H1 (cell line): Measurements from ENCODE around the gene VEPH1. TPM values are rescaled to one million over a fixed set of nuclear protein-coding genes. Genes with fewer than 3 reads are reported as not detected.

Experiments used
- CTCF ChIA-PET: fragments of 300-600 bp; sonication (Branson Sonifier 250); formaldehyde crosslinking; loops from one replicate; lab custom pipeline; 2021; ENCODE audit not compliant: partially characterized antibody; lab: Charles Lee
- POLR2A ChIA-PET: fragments of 300-600 bp; sonication (Branson Sonifier 250); formaldehyde crosslinking; loops from one replicate; lab custom pipeline; 2021; ENCODE audit warnings: inconsistent platforms; ENCODE audit not compliant: partially characterized antibody; lab: Charles Lee
- DNase-seq, 2 experiments: peaks; one replicate each; pipeline versions ENCODE4 v3.0.0 to v3.0.0-alpha.2; 2010 to 2022; ENCODE audit warnings: low spot score in 2 of 2, low read depth in 1 of 2, mixed read lengths in 1 of 2
- FAIRE-seq: peaks from 2 replicates; lab custom pipeline; 2011; peaks lifted over from hg19 to GRCh38; lab: Jason Lieb, UNC
- H2AFZ ChIP-seq: 2 replicates; pipeline ENCODE4 v1.8.1; 2012; ENCODE audit warnings: low read length, inconsistent platforms
- H2AK5ac ChIP-seq: 2 replicates; pipeline ENCODE4 v1.6.1; 2013; ENCODE audit warnings: low read depth, low read length
- H2BK120ac ChIP-seq: replicated peaks from 2 replicates; pipeline ENCODE3; 2013; ENCODE audit warnings: low read depth, low read length, inconsistent platforms
- H2BK12ac ChIP-seq: 2 replicates; pipeline ENCODE4 v1.6.1; 2013; ENCODE audit warnings: low read depth, low read length
- H2BK15ac ChIP-seq: 2 replicates; pipeline ENCODE4 v1.6.1; 2013; ENCODE audit warnings: low read length
- H2BK20ac ChIP-seq: 2 replicates; pipeline ENCODE4 v1.6.1; 2013; ENCODE audit warnings: low read length
- H2BK5ac ChIP-seq: 2 replicates; pipeline ENCODE4 v1.6.1; 2013; ENCODE audit warnings: low read depth, low read length
- H3K14ac ChIP-seq: 2 replicates; pipeline ENCODE4 v1.6.1; 2013; ENCODE audit warnings: inconsistent platforms; ENCODE audit not compliant: insufficient read length
- H3K18ac ChIP-seq: 2 replicates; pipeline ENCODE4 v1.6.1; 2013; ENCODE audit warnings: low read length; ENCODE audit errors: extremely low read depth
- H3K23ac ChIP-seq: 2 replicates; pipeline ENCODE4 v1.6.1; 2013; ENCODE audit warnings: inconsistent platforms; ENCODE audit not compliant: insufficient read length
- H3K23me2 ChIP-seq: 2 replicates; pipeline ENCODE4 v1.6.1; 2013; ENCODE audit warnings: low read depth, low read length
- H3K27ac ChIP-seq: 2 replicates; pipeline ENCODE4 v1.6.1; 2011; ENCODE audit warnings: low read depth, low read length, inconsistent platforms
- H3K27me3 ChIP-seq, 4 experiments: replicated peaks in 1 of 4; 1 replicate in 1 of 4; 2 replicates in 3 of 4; pipeline versions ENCODE4 v1.6.1 to v1.8.1; 2011 to 2013; ENCODE audit warnings: low read length in 3 of 4, mild to moderate bottlenecking in 3 of 4, inconsistent platforms in 2 of 4, mixed read lengths in 2 of 4, moderate library complexity in 1 of 4; ENCODE audit not compliant: control insufficient read depth in 3 of 4, insufficient read depth in 3 of 4; ENCODE audit errors: extremely low read depth in 1 of 4
- H3K36me3 ChIP-seq, 4 experiments: 2 replicates each; pipeline versions ENCODE4 v1.6.1 to v1.8.1; 2011 to 2013; ENCODE audit warnings: mild to moderate bottlenecking in 4 of 4, low read length in 3 of 4, moderate library complexity in 2 of 4, control low read depth in 1 of 4, inconsistent platforms in 1 of 4; ENCODE audit not compliant: insufficient read depth in 4 of 4, control insufficient read depth in 2 of 4
- H3K4ac ChIP-seq: replicated peaks from 2 replicates; pipeline ENCODE3; 2013; ENCODE audit warnings: low read length, low read depth, mixed read lengths, inconsistent platforms; ENCODE audit not compliant: insufficient read length
- H3K4me1 ChIP-seq, 4 experiments: replicated peaks in 1 of 4; 1 replicate in 1 of 4; 2 replicates in 3 of 4; pipeline versions ENCODE4 v1.6.1 to v1.8.1; 2011 to 2013; ENCODE audit warnings: low read length in 3 of 4, inconsistent platforms in 2 of 4, mixed read lengths in 1 of 4; ENCODE audit not compliant: insufficient read depth in 4 of 4, control insufficient read depth in 3 of 4
- H3K4me2 ChIP-seq, 2 experiments: 2 replicates each; pipeline versions ENCODE4 v1.6.1 to v1.8.1; 2011 to 2013; ENCODE audit warnings: low read depth in 2 of 2, low read length in 2 of 2, control low read depth in 1 of 2, inconsistent platforms in 1 of 2, mild to moderate bottlenecking in 1 of 2; ENCODE audit not compliant: insufficient read depth in 1 of 2
- H3K4me3 ChIP-seq, 4 experiments: fragments of 200-600, 300-600 bp in 1 of 4; sonication (generic), shearing (Covaris generic), sonication (Bioruptor Twin) in 1 of 4; 2 replicates each; pipeline versions ENCODE4 v1.5.1 to v1.8.1; 2011 to 2016; ENCODE audit warnings: low read length in 4 of 4, low read depth in 3 of 4, control low read depth in 2 of 4, inconsistent platforms in 2 of 4, mild to moderate bottlenecking in 2 of 4, mixed read lengths in 1 of 4, moderate library complexity in 1 of 4; ENCODE audit not compliant: insufficient read depth in 2 of 4; ENCODE audit errors: extremely low read depth in 1 of 4
- H3K56ac ChIP-seq: replicated peaks from 2 replicates; pipeline ENCODE3; 2013; ENCODE audit warnings: low read depth, mild to moderate bottlenecking, mixed read lengths, low read length, inconsistent platforms; ENCODE audit not compliant: insufficient read length
- H3K79me1 ChIP-seq: 2 replicates; pipeline ENCODE4 v1.6.1; 2013; ENCODE audit warnings: low read depth, low read length, control low read depth
- H3K79me2 ChIP-seq, 2 experiments: 2 replicates each; pipeline versions ENCODE4 v1.6.1 to v1.8.1; 2012 to 2013; ENCODE audit warnings: low read length in 2 of 2, mild to moderate bottlenecking in 2 of 2, inconsistent platforms in 1 of 2; ENCODE audit not compliant: insufficient read depth in 2 of 2, control insufficient read depth in 1 of 2
- H3K9ac ChIP-seq, 4 experiments: replicated peaks in 1 of 4; 1 replicate in 1 of 4; 2 replicates in 3 of 4; pipeline versions ENCODE4 v1.6.1 to v1.8.1; 2011 to 2013; ENCODE audit warnings: low read depth in 3 of 4, low read length in 3 of 4, control low read depth in 2 of 4, mild to moderate bottlenecking in 2 of 4, moderate library complexity in 2 of 4, inconsistent platforms in 1 of 4; ENCODE audit errors: extremely low read depth in 1 of 4
- H3K9me3 ChIP-seq, 2 experiments: 2 replicates each; pipeline versions ENCODE4 v1.6.1 to v1.8.1; 2012 to 2013; ENCODE audit warnings: mild to moderate bottlenecking in 2 of 2, moderate library complexity in 2 of 2, control low read depth in 1 of 2, inconsistent platforms in 1 of 2, low read depth in 1 of 2, low read length in 1 of 2, mixed read lengths in 1 of 2; ENCODE audit not compliant: insufficient read depth in 2 of 2
- H4K20me1 ChIP-seq, 2 experiments: replicated peaks in 1 of 2; 2 replicates each; pipeline versions ENCODE3 to v1.8.1; 2011 to 2013; ENCODE audit warnings: inconsistent platforms in 2 of 2, low read length in 2 of 2, mild to moderate bottlenecking in 1 of 2; ENCODE audit not compliant: insufficient read depth in 2 of 2, control insufficient read depth in 1 of 2
- H4K5ac ChIP-seq: 2 replicates; pipeline ENCODE4 v1.6.1; 2013; ENCODE audit warnings: low read length, low read depth, mixed read lengths, inconsistent platforms; ENCODE audit not compliant: insufficient read length
- H4K8ac ChIP-seq: 2 replicates; pipeline ENCODE4 v1.8.0; 2013; ENCODE audit warnings: mild to moderate bottlenecking, moderate library complexity, low read length, inconsistent platforms; ENCODE audit not compliant: insufficient read depth; ENCODE audit errors: extremely low read depth
- H4K91ac ChIP-seq: replicated peaks from 2 replicates; pipeline ENCODE3; 2013; ENCODE audit warnings: low read length, mixed read lengths, inconsistent platforms; ENCODE audit not compliant: insufficient read length
- CEBPB ChIP-seq: IDR thresholded peaks from 2 replicates; pipeline ENCODE4 v1.6.1; 2012; ENCODE audit warnings: low read depth, low read length
- CREB1 ChIP-seq: IDR thresholded peaks from 2 replicates; pipeline ENCODE4 v1.6.1; 2012; ENCODE audit warnings: inconsistent platforms
- KDM4A ChIP-seq: IDR thresholded peaks from one replicate; pipeline ENCODE4 v1.7.1; 2012; ENCODE audit warnings: low read depth, mild to moderate bottlenecking, moderate library complexity, low read length, inconsistent platforms; ENCODE audit not compliant: severe bottlenecking
- NRF1 ChIP-seq: IDR thresholded peaks from 2 replicates; pipeline ENCODE4 v1.6.1; 2011; ENCODE audit warnings: mild to moderate bottlenecking, low read depth, low read length, improper control_type of control experiment
- RAD21 ChIP-seq, 2 experiments: IDR thresholded peaks in 1 of 2; conservative IDR thresholded peaks in 1 of 2; 2 replicates each; pipeline ENCODE4 v1.6.1; 2011; ENCODE audit warnings: low read depth in 2 of 2, low read length in 2 of 2, improper control_type of control experiment in 1 of 2, inconsistent platforms in 1 of 2, mild to moderate bottlenecking in 1 of 2, moderate library complexity in 1 of 2
- RFX5 ChIP-seq: IDR thresholded peaks from 2 replicates; pipeline ENCODE4 v1.6.1; 2011; ENCODE audit warnings: low read depth, low read length, improper control_type of control experiment, borderline replicate concordance
- RNF2 ChIP-seq: fragments of 200-900, 300-1000 bp; sonication (generic); IDR thresholded peaks from 2 replicates; pipeline ENCODE4 v1.7.1; 2016; ENCODE audit warnings: borderline replicate concordance, low read depth, mild to moderate bottlenecking, antibody characterized with exemption, low read length; ENCODE audit not compliant: poor library complexity, severe bottlenecking; ENCODE audit errors: missing control alignments
- SIN3A ChIP-seq, 2 experiments: IDR thresholded peaks in 1 of 2; conservative IDR thresholded peaks in 1 of 2; 2 replicates each; pipeline ENCODE4 v1.6.1; 2011 to 2012; ENCODE audit warnings: low read length in 2 of 2, improper control_type of control experiment in 1 of 2, low read depth in 1 of 2, mild to moderate bottlenecking in 1 of 2
- SIX5 ChIP-seq: IDR thresholded peaks from 2 replicates; pipeline ENCODE4 v1.6.1; 2011; ENCODE audit warnings: mild to moderate bottlenecking, low read depth, low read length
- SUZ12 ChIP-seq: fragments of 200-600 bp; sonication (generic); IDR thresholded peaks from 2 replicates; pipeline ENCODE4 v1.6.1; 2012; ENCODE audit warnings: mild to moderate bottlenecking, inconsistent platforms, low read length, moderate library complexity, mixed read lengths
- TAF7 ChIP-seq: optimal IDR thresholded peaks from 2 replicates; pipeline ENCODE3; 2011; ENCODE audit warnings: low read depth, mild to moderate bottlenecking, inconsistent platforms, low read length, moderate library complexity, borderline replicate concordance
- WGBS, 2 experiments: shearing (Covaris generic) in 1 of 2; methylation state at CpG; one replicate each; pipeline versions ENCODE4 v1.1.6 to v1.1.7; 2013 to 2015; ENCODE audit warnings: low lambda C conversion rate in 2 of 2, mixed read lengths in 2 of 2, inconsistent platforms in 1 of 2, low coverage in 1 of 2, missing lambda C conversion rate in 1 of 2; ENCODE audit not compliant: insufficient replicate concordance in 2 of 2, insufficient coverage in 1 of 2, insufficient read length in 1 of 2; ENCODE audit errors: extremely low coverage in 1 of 2, missing lambda C conversion rate in 1 of 2; 5-methylcytosine and 5-hydroxymethylcytosine counted together
- polyA plus RNA-seq, 7 experiments: library from polyadenylated mRNA; depleted of rRNA in 3 of 7; stranded (reverse) in 5 of 7; unstranded in 2 of 7; fragments of >200 nt in 5 of 7; fragments of 200-250 nt in 2 of 7; gene quantifications; 1 replicate in 5 of 7; 2 replicates in 1 of 7; 4 replicates in 1 of 7; pipeline versions ENCODE4 v1.2.1 to v1.2.3, GENCODE V29; 2011 to 2013; ENCODE audit warnings: missing spikeins in 2 of 7, mixed read lengths in 2 of 7
- total RNA-seq: library from RNA; stranded (reverse); fragmentation: NEBNext Ultra II Directional; extraction: Animal tissue kit (Norgen Biotek cat#: 25700); gene quantifications from 2 replicates; pipeline ENCODE4 v1.2.1, GENCODE V29; 2021

VEPH1 gene
- total and polyA plus RNA-seq, 2 of the 8 experiments (the other 6 are each of a cell fraction or from before 2014, with no cell fraction given): 12.0 to 18.3 TPM

DNA sequence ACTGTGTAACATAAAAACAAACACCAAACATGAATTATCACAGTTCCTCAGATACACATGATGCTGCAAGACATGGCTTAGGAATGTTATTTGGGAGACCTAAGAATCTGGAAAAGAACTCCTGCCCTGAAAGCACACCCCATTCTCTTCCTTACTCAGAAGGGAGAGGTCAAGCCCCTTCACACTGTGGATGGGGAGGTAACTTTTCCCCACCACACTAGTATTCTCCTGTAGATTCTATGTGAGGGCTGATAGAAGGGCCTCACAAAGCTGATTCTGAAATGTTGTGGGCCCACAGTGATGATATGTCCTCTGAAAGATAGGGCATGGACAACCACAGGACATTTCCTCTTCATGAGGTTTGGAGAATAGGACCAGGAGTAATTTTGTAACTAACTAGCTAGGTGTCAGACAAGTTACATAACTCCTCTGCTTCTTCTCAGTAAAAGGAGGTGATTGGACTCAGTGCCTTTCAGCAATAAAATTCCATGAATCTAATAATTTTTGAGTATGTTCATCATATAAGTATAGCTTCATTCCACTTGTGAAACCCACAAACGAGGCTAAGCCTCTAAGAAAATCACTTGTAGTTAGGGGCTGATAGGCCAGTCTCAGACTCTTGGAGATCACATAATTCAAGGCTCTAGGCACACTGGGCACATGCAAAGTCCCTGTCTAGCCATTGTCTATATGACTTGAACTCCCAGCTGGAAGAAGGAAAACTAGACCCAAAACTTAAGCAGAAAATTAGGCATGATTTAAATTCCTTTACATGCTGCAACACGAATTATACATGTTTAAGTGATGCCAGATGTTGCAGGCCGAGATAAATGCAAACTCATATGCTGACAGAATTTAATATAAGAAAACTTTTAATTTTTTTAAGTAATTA is 59.1 kb downstream of the VEPH1 start:
- no peak for DNase-seq
- ChIA-PET CTCF (interaction anchor here (0.6 to 1.9 kb wide), 10 partner anchors 10 to 242 kb away, joined by 3 to 7 read pairs (median 4); no protein-coding TSS in a partner anchor), POLR2A (interaction anchor here (1.2 kb wide), 1 partner anchor 55 kb away, joined by 3 read pairs; no protein-coding TSS in a partner anchor)
- H2AK5ac ChIP-seq: no peak overlapping the region
- peaks cover 0 to 1% (median 0%) of the 10 kb centered on the region in 4 experiments; a peak in 1 of 7 replicates for H3K27me3 ChIP-seq
- H3K4me2 ChIP-seq: no peak overlapping the region
- no peak overlapping the region for H2AFZ ChIP-seq
- no peak overlapping the region for H3K4ac ChIP-seq
- no peak overlapping the region for H4K8ac ChIP-seq
- no peak overlapping the region for H2BK120ac ChIP-seq
- no peaks in the 10 kb centered on the region for H3K4me1 ChIP-seq
- no peak overlapping the region for H3K9ac ChIP-seq
- no peak overlapping the region for H3K23ac ChIP-seq
- no peak for FAIRE-seq
- H2BK20ac ChIP-seq: no peak overlapping the region
- no peak overlapping the region for H2BK12ac ChIP-seq
- WGBS, 2 experiments: 92% methylated on average over 3 of the region's 3 CpGs; no CpG with 5 or more reads in 1 of the 2 experiments
- H3K18ac ChIP-seq: no peak overlapping the region
- H3K79me1 ChIP-seq: no peaks in the 10 kb centered on the region
- no peak overlapping the region for H3K4me3 ChIP-seq
- no peaks in the 10 kb centered on the region for H3K9me3 ChIP-seq
- H2BK5ac ChIP-seq: no peak overlapping the region
- no peaks in the 10 kb centered on the region for H3K79me2 ChIP-seq
- no peaks in the 10 kb centered on the region for H4K20me1 ChIP-seq
- H3K23me2 ChIP-seq: no peaks in the 10 kb centered on the region
- no peak overlapping the region for H4K91ac ChIP-seq
- H3K56ac ChIP-seq: no peak overlapping the region
- no peak overlapping the region for H2BK15ac ChIP-seq
- H3K36me3 ChIP-seq: no peaks in the 10 kb centered on the region
- no peak overlapping the region for H4K5ac ChIP-seq
- H3K27ac ChIP-seq: no peak overlapping the region
- no peak overlapping the region for H3K14ac ChIP-seq
- no peak for TF ChIP-seq RFX5
- TF ChIP-seq SIX5: no peak
- TF ChIP-seq KDM4A: no peak
- no peak for TF ChIP-seq TAF7
- TF ChIP-seq CEBPB: no peak
- no peak for TF ChIP-seq SIN3A (conservative IDR thresholded peaks at IDR 0.05 in 1 of 2, IDR thresholded peaks at IDR 0.05 in 1 of 2; ENCODE audit: low read depth in 1 of 2, low read length in 2 of 2)
- TF ChIP-seq SUZ12: no peak
- TF ChIP-seq RAD21 (IDR thresholded peaks at IDR 0.05 in 1 of 2, conservative IDR thresholded peaks at IDR 0.05 in 1 of 2; ENCODE audit: low read depth in 2 of 2, low read length in 2 of 2): no peak
- TF ChIP-seq NRF1: no peak
- TF ChIP-seq CREB1: no peak
- no peak for TF ChIP-seq RNF2
